Stimulated activated CD8-positive, alpha-beta memory T cell treated with anti-CD3 and anti-CD28 coated beads, Interleukin-15, amount 100 ng/mL, for 48 hours (primary cell): ENCODE measurements around the gene NOG.
A peak's percentile ranks its signal among the peaks of the same experiment; 100 is the strongest.

Experiments
- DNase-seq, 2 donors: peaks; one replicate each; pipeline ENCODE4 v3.0.0-alpha.2; 2020; ENCODE audit warnings: low read depth in 2 of 2

Gene NOG

DNA sequence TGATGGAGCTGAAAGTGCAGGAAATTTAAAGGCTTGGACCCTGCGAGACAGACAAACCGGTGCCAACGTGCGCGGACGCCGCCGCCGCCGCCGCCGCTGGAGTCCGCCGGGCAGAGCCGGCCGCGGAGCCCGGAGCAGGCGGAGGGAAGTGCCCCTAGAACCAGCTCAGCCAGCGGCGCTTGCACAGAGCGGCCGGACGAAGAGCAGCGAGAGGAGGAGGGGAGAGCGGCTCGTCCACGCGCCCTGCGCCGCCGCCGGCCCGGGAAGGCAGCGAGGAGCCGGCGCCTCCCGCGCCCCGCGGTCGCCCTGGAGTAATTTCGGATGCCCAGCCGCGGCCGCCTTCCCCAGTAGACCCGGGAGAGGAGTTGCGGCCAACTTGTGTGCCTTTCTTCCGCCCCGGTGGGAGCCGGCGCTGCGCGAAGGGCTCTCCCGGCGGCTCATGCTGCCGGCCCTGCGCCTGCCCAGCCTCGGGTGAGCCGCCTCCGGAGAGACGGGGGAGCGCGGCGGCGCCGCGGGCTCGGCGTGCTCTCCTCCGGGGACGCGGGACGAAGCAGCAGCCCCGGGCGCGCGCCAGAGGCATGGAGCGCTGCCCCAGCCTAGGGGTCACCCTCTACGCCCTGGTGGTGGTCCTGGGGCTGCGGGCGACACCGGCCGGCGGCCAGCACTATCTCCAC is at the start of gene NOG:
Gene NOG, plus strand, starts transcription at position 54 of the 674 bp plus-strand sequence. Its CDS starts 525 bp downstream, at position 579.
- DNase-seq: peak in 1 of 2 donors; percentile 30

DNA sequence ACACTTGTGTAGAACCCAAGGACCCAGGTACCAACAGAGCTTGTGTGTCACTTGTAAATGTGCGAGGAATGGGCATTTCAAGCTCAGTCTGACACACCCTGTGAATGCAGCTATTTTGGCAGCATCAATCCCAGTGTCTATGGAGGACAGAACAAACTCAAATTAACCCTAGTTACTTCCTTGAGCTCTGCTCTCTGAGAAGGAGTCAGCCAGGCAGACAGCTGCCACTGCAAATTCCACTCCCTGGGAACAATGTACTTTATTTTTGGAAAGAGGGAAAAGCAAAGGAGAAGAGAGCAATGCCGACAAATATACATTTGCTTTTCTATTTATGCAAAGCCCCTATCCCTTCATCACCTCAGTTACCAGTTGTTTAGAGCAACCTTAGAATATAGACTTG is 48.4 kb upstream of the NOG start:
- no peak for DNase-seq

DNA sequence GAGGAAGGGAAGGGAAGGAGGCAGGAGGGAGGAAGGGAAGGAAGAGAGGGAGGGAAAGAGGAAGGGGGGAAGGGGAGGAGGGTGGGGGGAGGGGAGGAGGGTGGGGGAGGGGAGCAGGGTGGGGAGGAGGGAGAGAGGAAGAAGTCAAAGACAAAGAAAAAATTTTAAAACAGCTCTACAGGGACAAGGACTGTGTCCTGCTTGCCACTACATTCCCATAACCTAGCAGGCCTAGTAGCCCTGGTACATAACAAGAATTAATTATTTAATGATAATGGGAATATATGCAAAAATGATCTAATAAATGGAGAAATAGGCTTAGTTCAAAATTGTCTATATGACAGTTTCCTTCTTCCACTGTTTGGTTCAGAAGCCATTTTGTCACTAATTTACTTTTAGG is 47.6 kb upstream of the NOG start:
- no peak for DNase-seq

DNA sequence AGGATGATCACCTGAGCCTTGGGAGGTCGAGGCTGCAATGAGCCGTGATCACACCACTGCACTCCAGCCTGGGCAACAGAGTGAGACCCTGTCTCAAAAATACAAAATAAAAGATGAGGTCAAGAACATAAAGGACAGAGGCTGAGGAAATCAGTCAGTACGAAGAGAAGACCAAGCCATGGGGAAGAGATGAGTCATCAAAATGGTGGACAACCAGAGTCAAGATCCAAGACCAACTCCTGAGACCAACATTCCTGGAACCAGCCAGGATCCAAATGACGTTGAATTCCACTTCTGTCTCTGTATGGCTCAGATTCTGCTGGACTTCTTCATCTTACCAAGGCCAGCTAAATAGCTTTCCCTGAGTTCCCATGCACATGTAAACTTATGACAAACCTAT is 44.8 kb upstream of the NOG start:
- DNase-seq: no peak

DNA sequence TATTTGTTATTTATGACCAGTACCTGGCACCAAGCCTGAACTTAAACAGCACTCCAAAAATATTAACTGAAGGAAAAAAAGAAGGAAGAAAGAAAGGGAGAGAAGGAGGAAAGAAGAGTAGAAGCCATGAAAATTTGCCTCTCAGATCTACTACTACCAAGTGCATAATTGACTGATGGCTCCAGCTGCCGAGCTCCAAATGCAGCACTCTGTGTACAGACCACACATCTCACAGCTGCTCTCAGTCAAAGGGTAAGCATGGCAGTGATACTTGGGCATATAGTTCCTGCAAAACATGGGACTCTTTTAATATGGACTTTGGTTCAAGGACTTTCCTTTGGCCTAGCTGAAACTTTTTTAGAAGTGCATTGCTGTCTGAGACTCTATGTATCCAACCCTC is 44.0 kb upstream of the NOG start:
- DNase-seq: no peak

DNA sequence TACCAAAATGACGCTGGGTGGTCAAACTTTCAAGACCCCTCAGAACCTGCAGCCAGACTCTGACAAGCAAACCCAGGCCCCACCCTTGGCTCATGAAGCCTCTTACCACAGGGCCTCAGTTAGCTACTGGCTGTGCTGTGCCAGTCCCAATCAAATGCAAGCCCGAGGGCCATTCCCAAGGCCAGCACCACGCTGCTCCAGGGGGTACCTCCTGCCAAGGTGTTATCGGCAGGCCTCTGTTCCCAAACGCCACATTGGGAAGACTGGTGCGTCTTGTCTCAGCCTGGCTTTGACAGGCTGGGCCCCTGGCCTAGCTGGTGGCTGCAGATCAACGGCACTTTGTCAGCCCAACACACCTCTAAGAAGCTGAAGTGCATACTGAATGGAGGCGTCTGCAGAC is 35.8 kb upstream of the NOG start:
- DNase-seq: no peak

DNA sequence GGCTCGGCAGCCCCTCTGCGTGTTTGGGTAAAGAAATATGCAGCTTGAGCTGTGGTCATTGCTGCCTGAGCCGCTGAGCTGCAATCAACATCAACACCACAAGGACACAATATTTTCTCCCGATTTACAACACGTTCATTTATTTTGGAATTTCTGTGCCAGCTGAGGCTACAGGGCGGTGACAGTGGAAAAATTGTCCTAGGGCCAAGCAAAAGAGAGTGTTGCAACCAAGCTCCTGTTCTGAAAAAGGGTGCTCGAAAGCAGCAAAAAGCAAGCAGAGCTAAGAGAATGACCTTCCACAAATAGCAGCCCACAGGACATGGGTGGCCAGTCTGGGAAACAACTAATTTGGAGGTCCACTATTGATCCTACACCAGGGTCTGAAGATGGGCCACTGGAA is 35.4 kb upstream of the NOG start:
- DNase-seq: no peak

DNA sequence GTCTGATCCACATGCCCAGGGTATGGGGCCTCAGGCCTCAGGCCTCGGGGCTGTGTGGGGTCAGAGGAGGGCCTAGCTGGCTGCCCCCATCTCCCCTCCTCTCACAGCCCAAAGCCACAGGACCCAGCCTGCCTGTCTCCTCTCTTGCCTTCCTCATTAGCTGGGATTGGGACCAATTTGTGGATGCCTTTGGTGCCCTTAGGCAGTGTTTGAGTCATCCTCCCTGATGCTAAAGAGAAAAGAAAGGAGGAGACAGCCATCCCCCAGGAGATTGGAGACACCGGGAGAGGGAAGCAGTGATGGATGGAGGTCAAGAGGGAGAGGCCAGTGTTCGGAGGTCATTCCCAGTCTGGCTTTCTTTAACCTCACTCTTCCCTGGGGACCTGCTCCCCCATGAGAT is 23.3 kb upstream of the NOG start:
- DNase-seq: no peak

DNA sequence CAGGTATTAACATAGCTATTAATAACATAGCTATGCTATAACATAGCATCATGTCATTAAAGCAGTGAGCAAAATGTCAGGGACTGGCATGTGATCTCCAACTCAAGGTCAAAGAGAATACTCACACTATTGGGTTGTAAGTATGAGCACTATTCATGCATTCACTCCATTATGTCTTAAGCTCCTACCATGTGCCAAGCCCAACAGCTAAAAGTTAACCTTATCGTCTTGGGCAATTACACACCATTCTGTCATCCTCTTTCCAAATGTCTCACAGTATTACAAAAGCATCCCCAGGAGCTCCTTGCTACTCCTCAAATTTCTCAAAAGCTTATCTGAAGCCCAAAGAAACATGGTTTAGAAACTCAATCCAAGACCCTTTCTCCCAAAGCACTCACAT is 22.0 kb upstream of the NOG start:
- no peak for DNase-seq

DNA sequence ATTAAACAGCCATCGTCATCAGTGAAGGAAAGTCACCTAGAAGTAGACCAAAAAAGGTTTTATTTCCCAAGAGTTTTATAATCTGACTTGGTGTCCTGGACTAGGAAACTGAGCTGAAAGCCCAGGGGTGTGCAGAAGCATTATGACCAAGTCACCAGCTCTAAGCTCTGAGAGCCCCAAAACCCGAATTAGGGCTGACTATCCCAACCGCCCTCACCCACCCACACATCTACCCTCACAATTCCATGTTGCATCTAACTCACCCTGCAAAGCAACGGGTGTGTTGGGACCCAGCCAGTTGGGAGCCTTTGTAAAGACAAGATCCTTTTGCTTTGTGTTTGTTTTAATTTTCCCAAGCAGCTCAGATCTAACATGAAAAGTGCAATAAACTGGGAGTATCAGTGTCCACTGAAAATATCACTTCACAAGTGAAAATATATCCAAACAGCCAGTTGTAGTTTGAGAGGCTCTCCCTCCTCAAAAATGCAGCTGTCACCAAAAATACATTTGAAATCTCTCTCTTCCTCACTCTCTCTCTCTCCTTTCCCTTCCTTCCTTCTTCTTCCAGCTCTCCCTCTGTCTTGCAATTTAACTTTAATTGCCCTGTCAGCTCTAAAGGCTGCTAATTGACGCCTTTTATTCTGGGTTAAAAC is 16.2 kb upstream of the NOG start:
- no peak for DNase-seq

DNA sequence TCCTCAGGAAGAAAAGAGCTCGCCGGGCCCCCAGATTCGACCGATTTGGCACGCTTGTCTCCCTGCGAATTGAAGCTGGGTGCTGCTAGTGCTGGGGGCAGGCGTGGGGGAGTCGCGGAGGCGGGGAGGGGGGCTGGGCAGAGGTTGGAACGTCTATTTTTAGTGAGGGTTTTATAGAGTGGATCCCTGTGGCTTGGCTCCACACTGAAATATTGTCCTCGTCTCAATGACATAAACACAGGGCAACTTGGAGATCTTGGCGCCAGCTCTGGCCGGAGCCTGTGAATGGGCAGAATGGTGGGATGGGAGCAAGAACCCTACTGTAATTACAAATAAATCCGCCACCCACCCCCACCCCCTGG is 15.7 kb upstream of the NOG start:
- DNase-seq: no peak

DNA sequence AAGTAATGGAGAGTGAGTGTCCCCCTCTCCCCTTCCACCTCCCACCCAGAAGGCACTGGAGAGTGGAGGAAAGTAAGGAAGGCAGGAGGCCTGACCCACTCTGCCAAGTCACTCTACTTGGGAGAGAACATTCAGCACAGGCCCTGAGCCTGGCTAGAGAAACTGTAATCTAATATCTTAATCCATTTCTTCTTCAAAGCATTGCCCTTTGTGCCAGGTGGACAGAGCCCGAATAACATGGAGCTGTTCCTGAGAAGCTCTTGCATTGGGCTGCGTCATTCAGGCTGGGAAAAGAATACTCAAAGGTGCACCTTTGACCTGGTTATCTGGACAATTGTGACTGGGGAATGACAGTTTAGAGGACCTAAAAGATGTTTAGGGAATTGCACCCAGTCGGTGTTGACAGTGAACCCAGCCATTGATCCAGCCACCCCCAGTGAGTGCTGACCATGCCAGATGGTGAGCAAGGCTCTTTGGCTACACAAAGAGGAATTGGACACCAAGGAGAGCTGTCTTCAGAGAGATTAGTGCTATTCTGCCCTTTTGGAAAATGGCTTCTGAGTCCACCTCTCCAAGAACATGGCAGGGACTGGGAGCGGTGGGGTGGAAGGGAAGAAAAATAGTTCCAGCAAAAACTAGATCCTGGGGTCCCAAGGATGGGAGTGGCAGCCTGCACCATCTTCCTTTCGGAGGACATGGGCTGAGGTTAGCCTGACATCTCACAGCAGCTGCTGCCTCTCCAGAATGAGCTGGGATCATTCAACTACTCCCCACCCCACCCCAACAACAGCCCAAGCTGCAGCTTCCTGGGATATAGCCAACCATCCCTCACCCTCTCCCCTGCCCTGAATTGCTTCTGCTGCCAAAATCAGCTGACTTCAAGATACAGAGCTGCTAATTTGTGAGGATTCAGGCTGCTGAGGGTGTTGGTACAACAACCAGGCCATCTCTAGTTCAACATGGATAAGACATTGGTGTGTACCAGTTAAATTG is 11.6 kb upstream of the NOG start:
- no peak for DNase-seq

DNA sequence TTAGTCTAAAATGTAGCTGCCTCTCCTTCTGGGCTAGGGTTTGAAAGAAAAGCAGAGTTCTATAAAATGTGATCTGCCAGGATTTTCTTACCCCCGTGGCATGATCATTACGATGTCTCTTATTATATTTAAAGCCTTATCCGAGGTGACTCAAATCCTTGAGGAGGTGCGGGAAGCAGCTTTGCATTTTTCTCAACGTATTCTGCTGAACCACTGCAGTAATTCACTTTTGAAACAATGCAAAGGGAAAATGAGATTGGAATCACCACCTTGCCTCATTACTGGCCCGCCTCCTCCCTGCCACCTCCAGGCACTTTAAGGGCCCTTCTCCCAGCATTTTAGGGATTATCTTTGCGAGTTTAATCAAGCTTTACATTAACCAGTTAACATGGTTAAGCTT is 9.7 kb upstream of the NOG start:
- DNase-seq: no peak

DNA sequence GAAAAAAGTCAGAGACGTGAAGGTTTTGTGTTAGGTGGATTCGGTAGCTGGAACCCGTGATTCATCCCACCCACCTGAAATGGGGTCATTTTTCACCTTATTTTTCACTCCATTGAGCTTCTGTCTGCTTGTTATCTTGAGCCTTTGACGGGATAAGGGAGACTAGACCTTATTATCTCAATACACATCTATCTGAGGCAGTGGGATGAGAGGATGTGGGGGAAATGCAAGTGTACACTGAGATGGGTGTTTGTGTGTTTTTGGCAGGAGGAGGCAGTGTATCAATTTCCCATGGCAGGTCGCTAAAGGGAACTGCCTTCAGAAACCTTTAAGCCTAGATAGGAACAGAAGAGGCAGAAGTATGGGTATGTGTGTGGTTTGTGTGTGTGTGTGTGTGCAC is 6.2 kb upstream of the NOG start:
- DNase-seq: no peak

DNA sequence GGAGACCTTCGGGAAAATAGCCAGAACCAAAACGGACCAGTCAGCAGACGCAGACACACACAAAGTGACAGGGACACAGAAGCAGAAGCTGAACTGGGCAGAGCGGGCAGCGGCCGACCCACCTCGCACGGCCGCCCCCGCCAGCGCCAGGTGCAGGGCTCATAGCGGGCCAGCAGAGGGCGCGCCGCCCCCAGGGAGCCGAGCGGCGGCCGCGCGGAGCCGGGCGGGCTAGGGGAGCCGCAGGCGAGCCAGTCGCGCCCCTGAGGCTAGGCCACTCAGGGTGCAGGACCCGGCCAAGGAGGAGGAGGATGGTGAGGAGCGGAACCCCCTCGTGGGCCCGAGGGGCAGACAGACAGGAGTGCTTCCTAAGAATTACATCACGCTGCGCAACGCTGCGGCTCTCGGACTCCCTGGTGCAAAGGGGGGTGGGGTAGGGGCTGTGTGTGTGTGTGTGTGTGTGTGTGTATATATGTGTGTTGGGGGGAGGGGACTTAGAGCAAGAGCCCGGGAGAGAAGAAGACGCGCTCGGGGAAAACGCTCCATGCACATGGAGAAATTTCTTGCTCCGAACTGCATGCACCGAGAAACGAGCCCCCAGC is 913 bp upstream of the NOG start:
- DNase-seq: peak; percentile 46 to 50

DNA sequence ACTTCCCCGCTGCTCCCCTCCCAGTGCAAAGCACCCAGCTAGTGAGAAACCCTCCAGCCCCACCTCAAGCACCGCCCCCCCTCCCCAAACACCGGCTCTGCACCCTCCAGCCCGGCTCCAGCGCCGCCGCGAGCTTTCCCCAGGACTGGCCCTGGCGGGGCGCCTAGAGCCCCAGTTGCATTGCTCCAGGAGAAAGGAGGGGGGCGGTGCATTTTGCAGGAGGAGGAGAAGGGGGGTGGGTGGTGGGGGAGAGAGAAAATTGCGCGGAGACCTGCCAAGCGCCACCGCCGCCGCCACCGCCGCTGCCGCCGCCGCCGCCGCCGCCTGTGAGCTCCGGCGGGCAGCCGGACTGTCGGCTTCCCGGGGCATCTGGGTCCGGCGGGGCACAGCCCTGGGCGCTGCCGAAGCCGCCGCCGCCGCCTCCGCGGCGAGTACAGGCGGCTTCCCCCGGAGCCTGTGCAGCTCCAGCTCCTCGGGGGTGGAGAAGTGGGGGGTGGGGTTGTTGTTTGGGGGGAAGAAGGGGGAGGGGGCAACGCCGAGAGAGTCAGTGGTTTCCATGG is 333 bp upstream of the NOG start:
- DNase-seq: no peak

DNA sequence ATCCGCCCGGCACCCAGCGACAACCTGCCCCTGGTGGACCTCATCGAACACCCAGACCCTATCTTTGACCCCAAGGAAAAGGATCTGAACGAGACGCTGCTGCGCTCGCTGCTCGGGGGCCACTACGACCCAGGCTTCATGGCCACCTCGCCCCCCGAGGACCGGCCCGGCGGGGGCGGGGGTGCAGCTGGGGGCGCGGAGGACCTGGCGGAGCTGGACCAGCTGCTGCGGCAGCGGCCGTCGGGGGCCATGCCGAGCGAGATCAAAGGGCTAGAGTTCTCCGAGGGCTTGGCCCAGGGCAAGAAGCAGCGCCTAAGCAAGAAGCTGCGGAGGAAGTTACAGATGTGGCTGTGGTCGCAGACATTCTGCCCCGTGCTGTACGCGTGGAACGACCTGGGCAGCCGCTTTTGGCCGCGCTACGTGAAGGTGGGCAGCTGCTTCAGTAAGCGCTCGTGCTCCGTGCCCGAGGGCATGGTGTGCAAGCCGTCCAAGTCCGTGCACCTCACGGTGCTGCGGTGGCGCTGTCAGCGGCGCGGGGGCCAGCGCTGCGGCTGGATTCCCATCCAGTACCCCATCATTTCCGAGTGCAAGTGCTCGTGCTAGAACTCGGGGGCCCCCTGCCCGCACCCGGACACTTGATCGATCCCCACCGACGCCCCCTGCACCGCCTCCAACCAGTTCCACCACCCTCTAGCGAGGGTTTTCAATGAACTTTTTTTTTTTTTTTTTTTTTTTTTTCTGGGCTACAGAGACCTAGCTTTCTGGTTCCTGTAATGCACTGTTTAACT is 1.0 kb downstream of the NOG start:
- DNase-seq: no peak

DNA sequence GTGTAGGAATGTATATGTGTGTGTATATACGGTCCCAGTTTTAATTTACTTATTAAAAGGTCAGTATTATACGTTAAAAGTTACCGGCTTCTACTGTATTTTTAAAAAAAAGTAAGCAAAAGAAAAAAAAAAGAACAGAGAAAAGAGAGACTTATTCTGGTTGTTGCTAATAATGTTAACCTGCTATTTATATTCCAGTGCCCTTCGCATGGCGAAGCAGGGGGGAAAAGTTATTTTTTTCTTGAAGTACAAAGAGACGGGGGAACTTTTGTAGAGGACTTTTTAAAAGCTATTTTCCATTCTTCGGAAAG is 1.6 kb downstream of the NOG start:
- DNase-seq: no peak

DNA sequence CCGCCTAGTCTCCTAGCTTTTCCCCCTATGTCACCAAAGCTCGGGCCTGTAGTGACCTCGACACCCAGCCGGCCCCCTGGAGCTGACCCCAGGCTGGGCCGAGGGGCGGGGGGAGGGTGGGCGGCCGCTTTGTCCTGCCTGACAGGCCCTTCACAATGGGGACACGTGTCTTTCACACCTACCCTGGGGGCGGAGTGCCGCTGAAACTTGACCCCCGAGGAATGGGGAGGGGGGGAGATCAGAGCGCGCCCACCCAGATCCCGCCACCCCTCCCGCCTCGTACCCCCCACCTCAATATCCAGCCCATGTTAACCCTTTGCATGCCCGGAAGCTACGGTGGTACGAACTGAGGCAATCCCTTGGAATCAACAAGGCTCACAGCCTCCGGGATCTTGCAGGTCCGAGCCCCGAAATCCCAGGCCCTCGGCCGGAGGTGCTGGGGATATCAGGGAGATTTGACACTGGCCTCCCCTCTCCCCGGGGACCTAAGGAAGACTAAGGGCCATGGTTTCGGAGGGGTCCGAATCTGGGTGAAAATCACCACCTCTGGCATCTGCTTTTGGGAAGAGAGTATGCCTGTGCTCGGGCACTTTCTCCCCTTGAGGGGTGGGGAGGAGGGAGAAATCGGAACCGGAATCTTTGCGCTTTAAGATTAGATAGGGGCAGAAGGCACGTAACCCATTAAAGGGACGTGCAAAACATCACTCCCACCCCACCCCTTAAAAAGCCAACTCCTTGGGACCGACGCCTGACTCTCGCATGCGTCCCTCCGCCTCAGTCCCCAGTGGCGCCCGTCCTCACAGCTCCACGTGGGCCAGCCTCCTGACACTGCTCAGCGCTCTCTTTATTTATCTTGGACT is 2.6 kb downstream of the NOG start:
- no peak for DNase-seq
